OCI-LY7 (cell line): ENCODE data around the gene ZNF462. TPM values are rescaled to one million over a fixed set of nuclear protein-coding genes. Genes with fewer than 3 reads are reported as not detected.

Source experiments
- BruUV-seq: library from RNA; stranded (reverse); fragments of 400-500 nt; replicated peaks from 2 replicates; lab custom pipeline; 2021; lab: Mats Ljungman, UMichigan
- CTCF ChIA-PET: fragments of 300-600 bp; sonication (Branson Sonifier 250); formaldehyde crosslinking; loops from one replicate; lab custom pipeline; 2022; ENCODE audit warnings: antibody characterized with exemption; ENCODE audit not compliant: unreplicated experiment; lab: Charles Lee
- POLR2A ChIA-PET: fragments of 300-600 bp; sonication (Branson Sonifier 250); formaldehyde crosslinking; loops from one replicate; lab custom pipeline; 2022; ENCODE audit warnings: antibody characterized with exemption; lab: Charles Lee
- DNase-seq: peaks from one replicate; pipeline ENCODE4 v3.0.0-alpha.2; 2015; ENCODE audit warnings: low spot score
- H2AFZ ChIP-seq: fragments of 200-600 bp; sonication (generic), shearing (Covaris generic); 2 replicates; pipeline ENCODE4 v1.6.1; 2014; ENCODE audit warnings: mild to moderate bottlenecking, antibody characterized with exemption, low read length, moderate library complexity
- H3K27ac ChIP-seq: fragments of 200-600 bp; sonication (generic); 2 replicates; pipeline ENCODE4 v1.5.1; 2014; ENCODE audit warnings: mixed run types, low read depth, mild to moderate bottlenecking, moderate library complexity, low read length, inconsistent platforms; ENCODE audit not compliant: poor library complexity, severe bottlenecking
- H3K36me3 ChIP-seq: fragments of 200-600 bp; sonication (generic); 2 replicates; pipeline ENCODE4 v1.6.1; 2014; ENCODE audit warnings: mild to moderate bottlenecking, antibody characterized with exemption, low read length, moderate library complexity, mixed read lengths; ENCODE audit not compliant: insufficient read depth
- H3K4me1 ChIP-seq: fragments of 200-600 bp; sonication (generic); 2 replicates; pipeline ENCODE4 v1.5.1; 2014; ENCODE audit warnings: mild to moderate bottlenecking, low read length; ENCODE audit not compliant: insufficient read depth, poor library complexity, severe bottlenecking
- H3K4me2 ChIP-seq: fragments of 200-600 bp; sonication (generic); 2 replicates; pipeline ENCODE4 v1.6.1; 2014; ENCODE audit warnings: mild to moderate bottlenecking, low read length
- H3K4me3 ChIP-seq: fragments of 200-600 bp; sonication (generic); 2 replicates; pipeline ENCODE4 v1.5.1; 2014; ENCODE audit warnings: mild to moderate bottlenecking, low read depth, low read length; ENCODE audit not compliant: poor library complexity, severe bottlenecking
- H3K79me2 ChIP-seq: fragments of 200-600 bp; sonication (generic); 2 replicates; pipeline ENCODE4 v1.6.1; 2016; ENCODE audit warnings: low read depth, mild to moderate bottlenecking, low read length, moderate library complexity, mixed read lengths; ENCODE audit not compliant: insufficient read depth
- H3K9me2 ChIP-seq: fragments of 200-600 bp; sonication (generic); 2 replicates; pipeline ENCODE4 v1.6.1; 2016; ENCODE audit warnings: mild to moderate bottlenecking, low read length, mixed read lengths; ENCODE audit not compliant: insufficient read depth
- H3K9me3 ChIP-seq: fragments of 200-600 bp; sonication (generic); 2 replicates; pipeline ENCODE4 v1.6.1; 2014; ENCODE audit warnings: mild to moderate bottlenecking, mixed run types, low read length, mixed read lengths
- H4K20me1 ChIP-seq: fragments of 200-600 bp; sonication (generic); 2 replicates; pipeline ENCODE4 v1.6.1; 2014; ENCODE audit warnings: mild to moderate bottlenecking, antibody characterized with exemption, low read length, moderate library complexity, mixed read lengths; ENCODE audit not compliant: insufficient read depth
- CTCF ChIP-seq: fragments of 200-600 bp; sonication (generic); conservative IDR thresholded peaks from 2 replicates; pipeline ENCODE4 v1.5.1; 2014; ENCODE audit warnings: mild to moderate bottlenecking, antibody characterized with exemption, low read length, moderate library complexity, mixed read lengths
- EZH2phosphoT487 ChIP-seq: fragments of 200-600 bp; sonication (generic); IDR thresholded peaks from 2 replicates; pipeline ENCODE4 v1.6.1; 2018; ENCODE audit warnings: low read depth, borderline replicate concordance, mild to moderate bottlenecking, mixed run types, antibody characterized with exemption, low read length, moderate library complexity, mixed read lengths
- intact Hi-C: fragments of 100-400 bp; cut with micrococcal nuclease; formaldehyde crosslinking; loops from one replicate; pipeline ENCODE4 v1.10.0; 2022; ENCODE audit not compliant: unreplicated experiment
- total RNA-seq, 2 experiments: library from RNA; depleted of rRNA in 1 of 2; stranded (reverse); fragments of >200 nt in 1 of 2; shearing (Covaris generic) in 1 of 2; gene quantifications; 2 replicates each; pipeline ENCODE4 v1.2.3, GENCODE V29; 2014 to 2022

ZNF462 gene
- total RNA-seq, 2 experiments from 2014 or later = 0.88 to 1.1 TPM

GRCh38 chr9:106869458-106869857 is 6.5 kb downstream of the ZNF462 start:
- no peak overlapping the region for H3K4me2 ChIP-seq
- BruUV-seq = no TSS peak
- H3K4me1 ChIP-seq = no peaks in the 10 kb centered on the region
- H3K36me3 ChIP-seq = no peaks in the 10 kb centered on the region
- no peaks in the 10 kb centered on the region for H3K9me2 ChIP-seq
- H3K4me3 ChIP-seq = no peak overlapping the region
- H3K27ac ChIP-seq = no peak overlapping the region
- no peaks in the 10 kb centered on the region for H4K20me1 ChIP-seq
- H3K79me2 ChIP-seq = no peaks in the 10 kb centered on the region
- no peaks in the 10 kb centered on the region for H3K9me3 ChIP-seq
- no peak overlapping the region for H2AFZ ChIP-seq
- CTCF ChIA-PET = no interaction called here
- intact Hi-C loops = no loop called here
- TF ChIP-seq EZH2phosphoT487 = no peak
- no peak for TF ChIP-seq CTCF
- POLR2A ChIA-PET = interaction anchor here (0.8 kb wide), 1 partner anchor 9 kb away, joined by 3 read pairs; no protein-coding TSS in a partner anchor
- DNase-seq = no peak

- ChIA-PET CTCF (no interaction called here), POLR2A (no interaction called here)
- H3K4me1 ChIP-seq = no peaks in the 10 kb centered on the region
Observed at GRCh38 chr9:106872641-106873040, 9.7 kb downstream of the ZNF462 start.

More at GRCh38 chr9:106872641-106873040, 9.7 kb downstream of the ZNF462 start:
- no peak overlapping the region for H3K4me2 ChIP-seq
- TF ChIP-seq EZH2phosphoT487 (no peak), CTCF (no peak)
- H3K36me3 ChIP-seq = no peaks in the 10 kb centered on the region
- no TSS peak for BruUV-seq
- no peaks in the 10 kb centered on the region for H4K20me1 ChIP-seq
- no peaks in the 10 kb centered on the region for H3K79me2 ChIP-seq
- H2AFZ ChIP-seq = no peak overlapping the region
- intact Hi-C loops = no loop called here
- no peak overlapping the region for H3K27ac ChIP-seq
- no peaks in the 10 kb centered on the region for H3K9me2 ChIP-seq
- no peak for DNase-seq
- H3K9me3 ChIP-seq = no peaks in the 10 kb centered on the region
- H3K4me3 ChIP-seq = no peak overlapping the region
